ENCODE measurements around the gene PCSK5. TPM values are rescaled to one million over a fixed set of nuclear protein-coding genes. Genes with fewer than 3 reads are reported as not detected.

The PCSK5 gene
- polyA plus RNA-seq, 1 donor (not counting 4 experiments of a cell fraction or from before 2014, with no cell fraction given) = 1.9 TPM

DNA sequence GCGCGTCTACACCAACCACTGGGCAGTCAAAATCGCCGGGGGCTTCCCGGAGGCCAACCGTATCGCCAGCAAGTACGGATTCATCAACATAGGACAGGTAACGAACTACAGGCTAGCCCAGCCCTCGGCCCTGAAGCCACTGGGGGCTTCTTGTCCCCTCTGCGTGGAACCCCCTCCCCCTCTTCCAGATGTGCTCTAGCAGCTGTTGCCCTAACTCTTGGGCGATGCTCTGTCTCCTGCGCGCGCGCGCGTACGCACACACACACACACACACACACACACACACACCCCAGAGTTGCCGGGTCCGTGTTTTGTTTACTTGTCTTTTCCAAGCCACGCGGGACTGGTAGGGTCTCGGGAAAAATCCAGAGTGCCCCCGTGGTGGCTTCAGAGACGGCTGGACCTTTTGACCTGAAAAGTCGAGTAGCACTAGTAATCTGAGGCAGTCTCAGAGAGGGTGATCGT lies 836 bp downstream of the PCSK5 start:
- Histone ChIP-seq H3K9me1 (ENCODE audit: control insufficient read depth, extremely low read depth, insufficient read depth, low read length) (no peaks in the 10 kb centered on the region), H3K27me3 (ENCODE audit: control insufficient read depth, extremely low read depth, insufficient read depth, low read length) (peaks cover 10% of the 10 kb centered on the region), H2AFZ (ENCODE audit: control insufficient read depth, low read length) (peak overlapping the region; percentile 64), H3K4me3 (ENCODE audit: control insufficient read depth in 2 of 3, extremely low read depth in 1 of 3, insufficient read depth in 2 of 3, low read depth in 1 of 3, low read length in 3 of 3) (peak overlapping the region; percentile 64 to 83 (median 74)), H3K79me2 (ENCODE audit: control insufficient read depth, insufficient read depth, low read length) (no peaks in the 10 kb centered on the region), H4K20me1 (ENCODE audit: control insufficient read depth, extremely low read depth, insufficient read depth, low read length) (no peaks in the 10 kb centered on the region), H3K4me2 (ENCODE audit: control insufficient read depth, extremely low read depth, insufficient read depth, low read depth, low read length) (peak overlapping the region; percentile 73), H3K27ac (ENCODE audit: control insufficient read depth, insufficient read depth, low read length) (peak overlapping the region; percentile 63), H3K9ac (ENCODE audit: control insufficient read depth, extremely low read depth, insufficient read depth, low read length) (peak overlapping the region; percentile 65), H3K4me1 (ENCODE audit: control insufficient read depth, extremely low read depth, insufficient read depth, low read length) (peaks cover 17% of the 10 kb centered on the region), H3K36me3 (ENCODE audit: control insufficient read depth in 2 of 2, extremely low read depth in 1 of 2, insufficient read depth in 2 of 2, low read length in 2 of 2) (no peaks in the 10 kb centered on the region), H3K9me3 (ENCODE audit: control insufficient read depth, low read depth, low read length) (no peaks in the 10 kb centered on the region)
- DNase-seq (ENCODE audit: low read depth, low spot score) = no peak
- dilution Hi-C loops (cut with MboI; ENCODE audit: extremely low pct_ligation_motif_present, low sequenced_read_pairs) = loop anchor here (25.0 kb wide), 1 partner anchor 629 kb away; no protein-coding TSS in a partner anchor
- FAIRE-seq = no peak
- no peak for TF ChIP-seq EZH2 (IDR thresholded peaks at IDR 0.05; ENCODE audit: low read length)
- TF ChIP-seq, protein P1, sequence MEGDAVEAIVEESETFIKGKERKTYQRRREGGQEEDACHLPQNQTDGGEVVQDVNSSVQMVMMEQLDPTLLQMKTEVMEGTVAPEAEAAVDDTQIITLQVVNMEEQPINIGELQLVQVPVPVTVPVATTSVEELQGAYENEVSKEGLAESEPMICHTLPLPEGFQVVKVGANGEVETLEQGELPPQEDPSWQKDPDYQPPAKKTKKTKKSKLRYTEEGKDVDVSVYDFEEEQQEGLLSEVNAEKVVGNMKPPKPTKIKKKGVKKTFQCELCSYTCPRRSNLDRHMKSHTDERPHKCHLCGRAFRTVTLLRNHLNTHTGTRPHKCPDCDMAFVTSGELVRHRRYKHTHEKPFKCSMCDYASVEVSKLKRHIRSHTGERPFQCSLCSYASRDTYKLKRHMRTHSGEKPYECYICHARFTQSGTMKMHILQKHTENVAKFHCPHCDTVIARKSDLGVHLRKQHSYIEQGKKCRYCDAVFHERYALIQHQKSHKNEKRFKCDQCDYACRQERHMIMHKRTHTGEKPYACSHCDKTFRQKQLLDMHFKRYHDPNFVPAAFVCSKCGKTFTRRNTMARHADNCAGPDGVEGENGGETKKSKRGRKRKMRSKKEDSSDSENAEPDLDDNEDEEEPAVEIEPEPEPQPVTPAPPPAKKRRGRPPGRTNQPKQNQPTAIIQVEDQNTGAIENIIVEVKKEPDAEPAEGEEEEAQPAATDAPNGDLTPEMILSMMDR (optimal IDR thresholded peaks at IDR 0.05 in 1 of 3, IDR thresholded peaks at IDR 0.05 in 1 of 3, conservative IDR thresholded peaks at IDR 0.05 in 1 of 3; ENCODE audit: extremely low read depth in 1 of 3, insufficient read depth in 2 of 3, low read length in 3 of 3) = no peak

DNA sequence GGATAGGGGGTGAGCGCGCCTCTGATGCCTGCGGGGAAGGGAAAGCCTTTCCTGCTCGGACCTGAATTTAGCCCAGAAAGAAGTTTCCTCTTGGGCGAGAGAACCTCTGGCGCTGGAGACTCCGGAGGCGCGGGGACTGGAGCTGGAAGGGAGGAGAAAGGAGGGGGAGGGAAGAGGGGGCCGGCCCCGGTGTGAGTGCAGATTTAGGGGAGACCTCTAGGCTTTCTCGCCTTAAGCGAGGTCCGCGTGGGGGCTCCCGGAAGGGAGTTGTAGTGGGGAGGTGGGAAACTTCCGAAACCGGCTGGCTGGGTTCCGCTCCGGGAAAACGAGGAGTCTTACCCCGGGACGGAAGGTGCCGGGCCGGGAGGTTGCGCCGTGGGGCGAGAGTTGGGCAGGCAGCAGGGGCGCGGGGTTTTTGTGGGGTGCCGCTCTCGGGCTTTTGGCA lies 1.3 kb downstream of the PCSK5 start:
- H3K9ac ChIP-seq (ENCODE audit: control insufficient read depth, extremely low read depth, insufficient read depth, low read length) = peak overlapping the region; percentile 65
- dilution Hi-C loops (cut with MboI; ENCODE audit: extremely low pct_ligation_motif_present, low sequenced_read_pairs) = loop anchor here (25.0 kb wide), 1 partner anchor 629 kb away; no protein-coding TSS in a partner anchor
- no peak for FAIRE-seq

More for the DNA sequence above, 1.3 kb downstream of the PCSK5 start:
- no peaks in the 10 kb centered on the region for H3K79me2 ChIP-seq (ENCODE audit: control insufficient read depth, insufficient read depth, low read length)
- H3K4me2 ChIP-seq (ENCODE audit: control insufficient read depth, extremely low read depth, insufficient read depth, low read depth, low read length) = peak overlapping the region; percentile 73
- TF ChIP-seq, protein P1 (optimal IDR thresholded peaks at IDR 0.05 in 1 of 3, IDR thresholded peaks at IDR 0.05 in 1 of 3, conservative IDR thresholded peaks at IDR 0.05 in 1 of 3; ENCODE audit: extremely low read depth in 1 of 3, insufficient read depth in 2 of 3, low read length in 3 of 3) = no peak
- no peak for TF ChIP-seq EZH2 (IDR thresholded peaks at IDR 0.05; ENCODE audit: low read length)
- peaks cover 17% of the 10 kb centered on the region for H3K4me1 ChIP-seq (ENCODE audit: control insufficient read depth, extremely low read depth, insufficient read depth, low read length)
- H4K20me1 ChIP-seq (ENCODE audit: control insufficient read depth, extremely low read depth, insufficient read depth, low read length) = no peaks in the 10 kb centered on the region
- peak overlapping the region; percentile 64 to 83 (median 74) for H3K4me3 ChIP-seq (ENCODE audit: control insufficient read depth in 2 of 3, extremely low read depth in 1 of 3, insufficient read depth in 2 of 3, low read depth in 1 of 3, low read length in 3 of 3)
- H2AFZ ChIP-seq (ENCODE audit: control insufficient read depth, low read length) = peak overlapping the region; percentile 64
- no peaks in the 10 kb centered on the region for H3K9me1 ChIP-seq (ENCODE audit: control insufficient read depth, extremely low read depth, insufficient read depth, low read length)
- H3K27me3 ChIP-seq (ENCODE audit: control insufficient read depth, extremely low read depth, insufficient read depth, low read length) = peaks cover 10% of the 10 kb centered on the region
- no peaks in the 10 kb centered on the region for H3K9me3 ChIP-seq (ENCODE audit: control insufficient read depth, low read depth, low read length)
- no peak overlapping the region for H3K27ac ChIP-seq (ENCODE audit: control insufficient read depth, insufficient read depth, low read length)
- no peaks in the 10 kb centered on the region for H3K36me3 ChIP-seq (ENCODE audit: control insufficient read depth in 2 of 2, extremely low read depth in 1 of 2, insufficient read depth in 2 of 2, low read length in 2 of 2)
- no peak for DNase-seq (ENCODE audit: low read depth, low spot score)
